GM12875 (cell line): ENCODE measurements around the gene ZCCHC2.

Source experiments
- H3K4me3 ChIP-seq: one replicate; pipeline ENCODE4 v1.5.1; 2011; ENCODE audit warnings: low read depth, low read length, control low read depth
- CTCF ChIP-seq: IDR thresholded peaks from 2 replicates; pipeline ENCODE4 v1.5.1; 2011; ENCODE audit warnings: low read depth, mild to moderate bottlenecking, control low read depth, inconsistent platforms, low read length, moderate library complexity, borderline replicate concordance; ENCODE audit not compliant: insufficient read depth

Gene ZCCHC2

GRCh38 chr18:62538881-62539280, 16.1 kb downstream of the ZCCHC2 start:
- no peak overlapping the region for H3K4me3 ChIP-seq
- no peak for TF ChIP-seq CTCF

DNA sequence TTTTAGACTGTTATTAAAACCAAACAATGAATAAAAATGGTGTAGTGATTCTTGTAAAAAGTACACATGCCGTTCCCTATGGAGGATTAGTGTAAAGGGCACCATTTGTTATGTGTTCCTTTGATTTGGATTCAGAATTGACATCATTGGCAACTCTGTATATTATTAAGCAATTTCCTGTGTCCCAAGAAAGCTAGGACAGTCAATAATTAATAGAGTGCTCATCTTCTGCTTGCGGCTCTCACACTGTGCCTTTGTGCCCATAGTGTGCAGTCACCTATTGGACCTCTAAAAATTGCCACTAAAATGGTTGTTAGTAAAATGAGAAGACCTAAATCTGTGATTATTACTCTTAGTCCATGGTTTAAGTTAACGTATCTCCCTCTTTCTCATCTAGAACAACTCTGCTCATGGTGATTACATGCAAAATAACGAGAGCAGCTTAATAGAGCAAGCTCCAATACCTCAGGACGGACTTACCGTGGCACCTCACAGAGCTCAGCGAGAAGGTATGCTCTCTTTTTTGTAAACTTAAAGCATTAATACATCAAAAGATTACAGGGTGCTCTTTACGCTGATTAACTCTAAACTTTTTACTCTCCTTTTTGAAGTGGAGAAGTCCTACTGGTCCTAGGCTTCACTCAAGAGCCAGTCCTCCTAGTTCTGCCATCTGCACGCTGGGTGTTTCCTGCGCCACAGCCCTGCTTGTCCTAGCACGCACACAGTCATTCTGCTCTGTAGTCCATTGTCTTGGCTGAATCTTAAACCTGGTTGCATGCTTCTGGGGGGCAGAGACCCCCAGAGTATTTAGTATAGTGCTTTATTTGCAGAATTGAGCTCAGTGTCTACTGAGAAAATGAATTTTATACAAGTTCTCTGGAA, 16.7 kb downstream of the ZCCHC2 start:
- H3K4me3 ChIP-seq: no peak overlapping the region
- TF ChIP-seq CTCF: no peak

DNA sequence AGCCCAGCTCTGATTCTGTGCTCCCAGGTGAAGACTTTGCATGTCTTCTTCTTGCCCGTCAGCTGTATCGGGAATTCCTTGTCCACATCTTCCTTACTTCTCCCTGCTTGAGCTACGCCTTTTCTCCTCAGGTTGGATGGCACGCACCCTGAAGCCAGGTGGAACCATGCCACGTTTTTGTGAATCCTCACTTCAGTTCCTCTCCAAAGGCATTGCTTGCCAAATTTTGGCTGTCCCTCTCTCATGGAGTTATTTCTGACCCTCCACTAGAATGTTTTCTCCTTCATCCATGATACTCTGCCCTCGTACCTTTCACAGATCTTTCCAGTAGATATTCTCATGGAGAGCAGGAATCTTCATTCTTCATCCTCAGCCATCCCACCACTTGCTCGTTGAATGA, 20.2 kb downstream of the ZCCHC2 start:
- TF ChIP-seq CTCF: no peak

DNA sequence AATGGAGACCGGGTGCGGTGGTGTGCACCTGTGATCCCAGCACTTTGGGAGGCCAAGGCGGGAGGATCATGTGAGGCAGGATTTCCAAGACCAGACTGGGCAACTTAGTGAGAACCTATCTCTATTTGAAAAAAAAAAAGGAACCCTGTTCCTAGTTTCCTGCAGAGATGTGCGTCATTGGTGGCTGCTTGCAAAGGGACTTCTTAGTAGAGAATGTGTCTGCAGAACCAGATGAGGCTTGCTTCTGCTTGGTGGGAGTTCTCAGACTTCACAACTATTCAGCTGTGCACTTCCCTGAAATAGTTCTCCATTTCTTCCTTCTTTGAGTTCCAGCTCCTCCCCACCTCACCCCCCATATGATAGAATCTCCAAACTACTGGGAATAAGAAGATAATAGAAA, 22.3 kb downstream of the ZCCHC2 start:
- TF ChIP-seq CTCF: no peak
- H3K4me3 ChIP-seq: no peak overlapping the region

More for the DNA sequence above, 20.2 kb downstream of the ZCCHC2 start:
- H3K4me3 ChIP-seq: no peak overlapping the region

GRCh38 chr18:62549755-62550154, 26.9 kb downstream of the ZCCHC2 start:
- TF ChIP-seq CTCF: no peak

GRCh38 chr18:62550746-62551145, 27.9 kb downstream of the ZCCHC2 start:
- no peak for TF ChIP-seq CTCF

More at GRCh38 chr18:62549755-62550154, 26.9 kb downstream of the ZCCHC2 start:
- H3K4me3 ChIP-seq: no peak overlapping the region

GRCh38 chr18:62551972-62552513, 29.2 kb downstream of the ZCCHC2 start:
- TF ChIP-seq CTCF: no peak
- H3K4me3 ChIP-seq: no peak overlapping the region

More at GRCh38 chr18:62550746-62551145, 27.9 kb downstream of the ZCCHC2 start:
- H3K4me3 ChIP-seq: no peak overlapping the region
